Breast epithelium (tissue), 4 donors: ENCODE measurements around the gene CDC45. TPM values are rescaled to one million over a fixed set of nuclear protein-coding genes. Genes with fewer than 3 reads are reported as not detected.

Experiments used
- DNase-seq, 2 donors: peaks; one replicate each; pipeline ENCODE4 v3.0.0-alpha.2; 2019; ENCODE audit warnings: low spot score in 2 of 2
- H3K27ac ChIP-seq, 2 donors: fragments of 200-600 bp; sonication (generic) in 1 of 2; one replicate each; pipeline ENCODE4 v1.5.1; 2016 to 2019; ENCODE audit warnings: mild to moderate bottlenecking in 1 of 2
- H3K27me3 ChIP-seq, 2 donors: fragments of 200-600 bp; sonication (generic) in 1 of 2; one replicate each; pipeline versions ENCODE4 v1.5.1 to v1.6.0; 2017 to 2019; ENCODE audit warnings: control low read depth in 1 of 2, mild to moderate bottlenecking in 1 of 2
- H3K36me3 ChIP-seq: fragments of 200-600 bp; one replicate; pipeline ENCODE4 v1.5.1; 2019
- H3K4me1 ChIP-seq, 2 donors: fragments of 200-600 bp; sonication (generic); one replicate each; pipeline ENCODE4 v1.5.1; 2016 to 2019; ENCODE audit warnings: control low read depth in 1 of 2
- H3K4me3 ChIP-seq, 3 donors: fragments of 200-600 bp; sonication (generic); 1 replicate in 2 of 3; 2 replicates in 1 of 3; pipeline ENCODE4 v1.5.1; 2016 to 2019; ENCODE audit warnings: mild to moderate bottlenecking in 3 of 3, moderate library complexity in 2 of 3
- H3K9me3 ChIP-seq, 2 donors: fragments of 200-600 bp; sonication (generic) in 1 of 2; one replicate each; pipeline ENCODE4 v1.5.1; 2016 to 2019; ENCODE audit warnings: control low read depth in 1 of 2
- CTCF ChIP-seq, 3 donors: fragments of 450-650 bp; IDR thresholded peaks; one replicate each; pipeline ENCODE4 v1.5.1; 2016 to 2017; ENCODE audit warnings: antibody characterized with exemption in 3 of 3, mild to moderate bottlenecking in 3 of 3, moderate library complexity in 3 of 3
- POLR2A ChIP-seq: fragments of 450-650 bp; IDR thresholded peaks from one replicate; pipeline ENCODE4 v1.6.1; 2016; ENCODE audit warnings: antibody characterized with exemption, mild to moderate bottlenecking, moderate library complexity
- POLR2AphosphoS5 ChIP-seq, 3 donors: sonication (generic); formaldehyde crosslinking; IDR thresholded peaks; one replicate each; pipeline ENCODE4 v1.6.1; 2017; ENCODE audit warnings: antibody characterized with exemption in 3 of 3
- intact Hi-C: fragments of 100-400 bp; cut with DNase I; formaldehyde crosslinking; loops from one replicate; pipeline ENCODE4 v1.15.1; 2023; ENCODE audit warnings: low total_unique reads
- total RNA-seq, 3 donors: library from RNA; depleted of rRNA; stranded (reverse); fragments of >200 nt; gene quantifications; one replicate each; pipeline ENCODE4 v1.1.0, GENCODE V29; 2016

Gene CDC45
- total RNA-seq, 3 donors from 2014 or later = 0.48 TPM; not detected in 2

GRCh38 chr22:19450363-19451175 lies 29.2 kb upstream of the CDC45 start:
- Histone ChIP-seq H3K4me3 (no peak overlapping the region), H3K27me3 (no peaks in the 10 kb centered on the region), H3K36me3 (peaks cover 13% of the 10 kb centered on the region), H3K4me1 (peaks cover 0 to 14% of the 10 kb centered on the region in 2 donors), H3K9me3 (no peaks in the 10 kb centered on the region), H3K27ac (no peak overlapping the region)
- TF ChIP-seq POLR2AphosphoS5 (IDR thresholded peaks at IDR 0.05) (no peak), CTCF (IDR thresholded peaks at IDR 0.05) (no peak), POLR2A (no peak)
- DNase-seq = no peak
- intact Hi-C loops = no loop called here

GRCh38 chr22:19451570-19451969 lies 28.1 kb upstream of the CDC45 start:
- Histone ChIP-seq H3K9me3 (no peaks in the 10 kb centered on the region), H3K4me3 (no peak overlapping the region), H3K36me3 (peaks cover 19% of the 10 kb centered on the region), H3K4me1 (peaks cover 0 to 7% of the 10 kb centered on the region in 2 donors), H3K27me3 (no peaks in the 10 kb centered on the region), H3K27ac (no peak overlapping the region)
- no peak for TF ChIP-seq POLR2A
- no peak for TF ChIP-seq CTCF (IDR thresholded peaks at IDR 0.05)
- TF ChIP-seq POLR2AphosphoS5 (IDR thresholded peaks at IDR 0.05) = no peak
- no peak for DNase-seq
- intact Hi-C loops = no loop called here

- no peak for TF ChIP-seq POLR2A
- TF ChIP-seq CTCF (IDR thresholded peaks at IDR 0.05) = no peak
- no peak for TF ChIP-seq POLR2AphosphoS5 (IDR thresholded peaks at IDR 0.05)
- H3K27ac ChIP-seq = no peak overlapping the region
- H3K4me3 ChIP-seq = no peak overlapping the region
- H3K9me3 ChIP-seq = no peaks in the 10 kb centered on the region
- no peak for DNase-seq
- intact Hi-C loops = no loop called here
- peaks cover 19% of the 10 kb centered on the region for H3K36me3 ChIP-seq
- peaks cover 0 to 2% of the 10 kb centered on the region in 2 donors for H3K4me1 ChIP-seq
- H3K27me3 ChIP-seq = no peaks in the 10 kb centered on the region
Measured at GRCh38 chr22:19453718-19454117, 26.0 kb upstream of the CDC45 start.

- Histone ChIP-seq H3K4me1 (no peaks in the 10 kb centered on the region), H3K27ac (no peak overlapping the region), H3K4me3 (no peak overlapping the region), H3K9me3 (no peaks in the 10 kb centered on the region), H3K27me3 (no peaks in the 10 kb centered on the region), H3K36me3 (peaks cover 19% of the 10 kb centered on the region)
- TF ChIP-seq POLR2A (no peak), CTCF (IDR thresholded peaks at IDR 0.05) (no peak), POLR2AphosphoS5 (IDR thresholded peaks at IDR 0.05) (no peak)
- DNase-seq = no peak
- intact Hi-C loops = no loop called here
Measured at GRCh38 chr22:19454156-19454555, 25.6 kb upstream of the CDC45 start.

GRCh38 chr22:19455033-19455432 lies 24.7 kb upstream of the CDC45 start:
- no peaks in the 10 kb centered on the region for H3K9me3 ChIP-seq
- H3K4me3 ChIP-seq = no peak overlapping the region
- intact Hi-C loops = no loop called here
- no peaks in the 10 kb centered on the region for H3K27me3 ChIP-seq
- DNase-seq = no peak
- peaks cover 19% of the 10 kb centered on the region for H3K36me3 ChIP-seq
- H3K4me1 ChIP-seq = no peaks in the 10 kb centered on the region
- H3K27ac ChIP-seq = no peak overlapping the region
- no peak for TF ChIP-seq CTCF (IDR thresholded peaks at IDR 0.05)
